HG02642 (cell line): Measurements from ENCODE around the gene TMUB1.

ENCODE experiments used
- ATAC-seq: cut with Tn5 transposase; IDR thresholded peaks from one replicate; pipeline ENCODE4 v1.9.1; 2021; ENCODE audit warnings: mild to moderate bottlenecking; ENCODE audit not compliant: unreplicated experiment, poor library complexity

Gene TMUB1

DNA sequence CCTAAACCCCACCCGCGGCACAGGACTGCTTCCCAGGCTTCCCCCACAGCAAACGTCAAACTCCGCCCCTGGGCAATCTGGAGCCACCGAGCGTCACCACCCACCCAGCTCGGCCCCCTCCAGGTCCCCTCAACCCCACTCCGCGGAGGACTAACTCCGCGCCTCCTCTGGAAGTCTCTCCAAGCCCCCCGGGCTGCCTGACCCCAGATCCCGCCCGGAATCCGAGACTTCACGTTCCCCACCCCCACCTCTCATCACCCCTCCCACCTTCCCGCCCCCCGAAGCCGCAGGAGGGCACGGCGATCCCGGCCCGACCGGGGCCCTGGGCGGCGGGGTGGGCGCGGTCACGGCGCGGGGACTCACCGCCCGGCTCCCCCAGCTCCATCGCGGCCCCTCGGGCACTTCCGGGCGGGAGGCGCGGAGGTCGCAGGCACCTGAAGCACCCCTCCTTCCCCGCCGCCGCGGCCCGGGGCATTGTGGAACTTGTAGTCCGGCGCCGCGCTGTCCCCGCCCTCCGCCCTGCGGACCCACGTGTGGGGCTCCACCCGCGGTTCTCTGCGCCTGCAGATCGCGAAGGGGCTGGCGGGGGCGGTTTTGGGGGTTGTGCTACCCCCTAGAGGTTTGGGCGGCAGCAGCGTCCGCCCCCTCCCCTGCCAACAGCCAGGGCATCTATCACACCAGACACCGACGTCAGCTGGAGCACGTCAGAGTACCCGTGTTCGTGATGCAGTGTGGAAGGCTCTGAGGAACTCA, at the start of gene TMUB1:
TMUB1 (minus strand) TSS at position 423 of the 753 bp plus-strand sequence. CDS start 930 bp downstream, outside the sequence.
- peak; percentile 53 for ATAC-seq

DNA sequence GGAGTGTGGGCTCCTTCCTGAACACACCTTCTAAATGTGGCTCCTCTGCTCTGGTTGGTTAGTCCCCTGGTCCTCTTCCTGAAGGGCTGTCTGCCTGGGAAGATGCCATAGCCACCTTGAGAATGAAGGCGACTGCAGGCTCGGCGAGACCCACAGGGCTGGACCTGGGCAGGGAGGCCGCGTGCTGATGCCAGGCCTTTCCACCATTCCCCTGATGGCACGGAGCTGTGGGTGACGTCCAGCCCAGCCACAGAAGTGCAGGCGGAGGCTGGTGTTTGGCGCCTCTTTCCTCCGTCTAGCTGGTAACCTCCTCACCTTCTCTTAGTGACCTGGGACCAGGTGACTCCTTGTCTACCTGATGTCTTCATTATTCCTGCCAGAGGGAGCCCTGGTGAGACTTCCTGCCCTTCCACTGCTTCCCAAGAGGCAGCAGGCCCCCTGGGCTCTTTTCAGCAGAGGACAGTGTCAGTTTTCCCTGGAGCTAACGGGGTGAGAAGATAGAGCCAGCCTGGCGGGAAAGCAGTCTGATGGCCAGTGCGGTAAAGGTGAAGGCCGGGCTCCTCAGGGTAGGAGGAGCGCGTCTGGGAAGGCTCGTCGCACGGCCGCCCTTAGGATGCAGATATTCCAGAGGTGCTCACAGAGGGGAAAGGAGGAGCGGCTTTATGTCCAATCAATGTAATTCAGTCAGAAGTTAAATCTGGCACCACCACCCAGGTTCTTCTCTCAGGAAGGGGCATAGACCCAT, 49.3 kb upstream of the TMUB1 start:
- no peak for ATAC-seq

- ATAC-seq = no peak
Observed at GRCh38 chr7:151131592-151132293, 48.5 kb upstream of the TMUB1 start.

GRCh38 chr7:151131224-151131591, 47.9 kb upstream of the TMUB1 start:
- no peak for ATAC-seq

- ATAC-seq = no peak
Observed at GRCh38 chr7:151130741-151131157, 47.5 kb upstream of the TMUB1 start.

DNA sequence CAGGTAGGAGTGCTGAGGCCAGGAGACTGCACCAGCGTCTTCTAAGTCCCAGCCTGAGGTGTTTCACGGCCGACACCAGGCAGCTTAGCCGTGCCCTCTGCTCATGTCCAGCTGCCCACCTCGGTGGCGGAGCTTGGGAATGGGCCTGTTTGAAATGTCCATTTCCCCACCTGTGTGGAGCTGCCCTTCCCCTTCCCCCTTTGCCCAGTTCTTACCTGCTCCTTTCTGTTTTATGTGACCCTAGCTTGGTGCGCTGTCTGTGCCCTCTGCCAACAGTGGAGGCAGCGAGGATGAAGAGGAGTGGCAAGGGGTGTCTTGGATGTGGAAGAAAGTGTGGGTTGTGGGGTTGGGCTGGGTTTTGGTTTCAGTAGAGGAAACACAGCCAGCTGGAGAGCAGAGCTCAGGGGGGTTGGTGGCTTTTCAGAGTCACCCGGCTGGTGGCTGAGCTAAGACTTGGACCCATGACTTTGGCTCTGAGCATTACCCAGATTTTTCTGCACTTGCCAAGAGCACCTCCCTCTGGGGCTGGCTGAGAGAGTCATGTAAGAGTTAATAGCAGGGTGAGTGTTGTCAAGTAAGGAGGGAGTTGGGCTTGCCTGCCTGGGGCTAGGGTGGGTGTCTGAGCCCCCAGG, 46.8 kb upstream of the TMUB1 start:
- no peak for ATAC-seq

GRCh38 chr7:151129117-151129959, 46.0 kb upstream of the TMUB1 start:
- no peak for ATAC-seq

GRCh38 chr7:151128716-151129115, 45.4 kb upstream of the TMUB1 start:
- no peak for ATAC-seq

- ATAC-seq = no peak
Observed at GRCh38 chr7:151128144-151128543, 44.9 kb upstream of the TMUB1 start.

- ATAC-seq = no peak
Observed at GRCh38 chr7:151126491-151127137, 43.3 kb upstream of the TMUB1 start.

DNA sequence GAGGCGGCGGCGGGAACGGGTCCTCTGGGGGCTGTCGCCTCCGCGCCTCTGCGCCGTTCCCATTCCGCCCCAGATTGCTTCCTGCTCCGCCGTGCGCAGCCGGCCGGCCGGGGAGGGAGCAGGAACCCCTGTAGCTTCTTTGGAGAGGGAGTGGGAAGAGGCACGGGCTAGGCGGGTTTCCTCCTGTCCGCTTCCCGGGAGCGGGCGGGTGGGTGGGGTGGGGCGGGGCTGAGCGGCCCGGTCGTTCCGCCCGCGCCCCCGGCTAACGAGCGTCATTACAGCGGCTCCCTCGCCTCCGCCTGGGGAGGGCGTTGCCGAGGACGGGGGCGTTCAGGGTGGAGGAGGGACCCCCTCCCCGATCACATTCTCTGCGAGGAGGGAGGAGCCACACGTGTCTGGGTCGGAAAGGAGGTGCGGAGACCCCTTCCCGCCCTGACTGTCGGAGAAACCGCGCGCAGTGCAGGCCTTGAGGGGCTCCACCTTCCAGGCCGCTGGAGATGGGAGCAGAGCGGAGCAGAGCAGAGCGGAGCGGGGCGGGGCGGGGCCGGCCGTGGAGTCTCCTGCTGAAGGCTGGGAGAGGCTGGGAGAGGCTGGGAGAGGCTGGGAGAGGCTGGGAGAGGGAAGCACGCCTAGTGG, 42.7 kb upstream of the TMUB1 start:
- ATAC-seq = no peak

- ATAC-seq = no peak
Observed at GRCh38 chr7:151125470-151125845, 42.2 kb upstream of the TMUB1 start.

DNA sequence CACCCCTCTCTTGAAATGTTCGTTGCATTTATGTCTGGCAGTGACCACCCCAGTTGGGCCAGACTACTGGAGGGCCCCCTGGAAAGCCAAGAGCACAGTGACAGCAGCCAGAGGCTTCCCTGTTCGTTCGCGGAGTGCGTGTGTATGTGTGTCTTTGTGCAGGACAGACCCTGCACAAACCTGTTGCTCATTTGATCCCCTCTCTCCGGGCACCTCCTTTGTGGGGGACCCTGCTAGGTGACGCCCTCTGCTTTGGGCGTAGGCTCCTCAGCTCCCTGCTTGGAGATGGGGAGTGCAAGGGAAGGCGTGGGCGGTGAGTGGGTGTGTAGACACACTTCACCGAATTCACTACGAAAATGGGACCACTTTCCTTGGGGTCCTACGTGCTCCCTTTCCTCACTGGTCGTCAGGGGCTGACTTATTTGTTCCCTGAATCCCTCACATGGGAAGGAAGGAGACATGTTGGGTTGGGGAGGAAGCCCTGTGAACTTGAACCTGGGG, 41.7 kb upstream of the TMUB1 start:
- ATAC-seq = no peak

- ATAC-seq = no peak
Observed at GRCh38 chr7:151124481-151124880, 41.2 kb upstream of the TMUB1 start.

GRCh38 chr7:151123822-151124464, 40.6 kb upstream of the TMUB1 start:
- peak; percentile 86 for ATAC-seq

DNA sequence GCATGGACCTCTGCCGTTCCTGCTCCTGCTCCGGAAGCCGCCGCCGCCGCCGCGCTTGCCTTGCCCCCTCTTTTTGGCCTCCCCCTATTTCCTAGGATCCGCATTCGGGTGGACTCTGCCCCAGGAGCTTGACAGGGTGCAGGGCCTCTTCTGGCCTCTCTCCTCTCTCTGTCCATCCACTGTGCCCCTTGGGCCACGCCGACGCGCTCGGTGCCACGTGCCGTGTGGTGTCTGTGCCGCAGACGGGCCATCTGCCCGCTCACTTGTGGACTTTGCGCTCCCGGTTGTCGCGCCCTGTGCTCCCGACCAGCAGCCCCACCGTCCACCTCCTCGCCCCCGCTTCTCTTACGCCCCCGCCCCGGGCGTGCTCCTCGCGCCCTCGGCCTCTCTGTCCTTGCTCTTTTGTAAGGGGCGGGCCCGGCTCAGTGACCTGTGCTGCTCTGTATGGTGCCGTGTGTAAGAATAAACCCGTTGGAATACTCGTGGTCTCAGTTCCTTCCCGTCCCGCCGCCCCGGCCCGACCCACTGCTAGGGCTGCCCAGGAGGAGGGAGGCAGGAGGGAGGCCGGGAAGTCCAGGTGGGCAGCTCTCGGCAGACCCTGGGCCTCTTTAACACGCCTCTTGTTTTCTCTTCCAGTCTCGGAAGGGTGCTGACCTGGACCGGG, 40.0 kb upstream of the TMUB1 start:
- ATAC-seq = no peak

- no peak for ATAC-seq
Observed at GRCh38 chr7:151122796-151123157, 39.5 kb upstream of the TMUB1 start.

GRCh38 chr7:151122276-151122675, 39.0 kb upstream of the TMUB1 start:
- ATAC-seq = no peak
